PC-3 (cell line): Measurements from ENCODE around the gene NLGN3. TPM values are rescaled to one million over a fixed set of nuclear protein-coding genes. Genes with fewer than 3 reads are reported as not detected.

Source experiments
- ATAC-seq: fragments of 200-7000 bp; cut with Tn5 transposase; 2 replicates; pipeline ENCODE4 v1.9.1; 2020; ENCODE audit warnings: mild to moderate bottlenecking, moderate library complexity
- BruUV-seq: library from RNA; stranded (reverse); fragments of 400-500 nt; replicated peaks from 2 replicates; lab custom pipeline; 2021; lab: Mats Ljungman, UMichigan
- CTCF ChIA-PET: fragments of 300-600 bp; sonication (Branson Sonifier 250); formaldehyde crosslinking; loops from one replicate; lab custom pipeline; 2022; ENCODE audit warnings: antibody characterized with exemption; lab: Charles Lee
- POLR2A ChIA-PET: fragments of 300-600 bp; sonication (Branson Sonifier 250); formaldehyde crosslinking; loops from one replicate; lab custom pipeline; 2022; ENCODE audit warnings: antibody characterized with exemption; ENCODE audit not compliant: unreplicated experiment; lab: Charles Lee
- DNase-seq: peaks from one replicate; pipeline ENCODE4 v3.0.0-alpha.2; 2015
- H2AFZ ChIP-seq: fragments of 300-600 bp; sonication (generic); 2 replicates; pipeline ENCODE4 v1.6.0; 2016; ENCODE audit warnings: antibody characterized with exemption, low read length
- H3F3A ChIP-seq: fragments of 300-600 bp; sonication (generic); one replicate; pipeline ENCODE4 v1.6.0; 2017; ENCODE audit warnings: antibody characterized with exemption, low read length, control low read depth, mild to moderate bottlenecking; ENCODE audit not compliant: unreplicated experiment
- H3K27ac ChIP-seq: fragments of 300-600 bp; sonication (generic); 2 replicates; pipeline ENCODE4 v1.5.1; 2016; ENCODE audit warnings: mild to moderate bottlenecking, low read length
- H3K27me3 ChIP-seq: fragments of 300-600 bp; sonication (generic); 2 replicates; pipeline ENCODE4 v1.6.1; 2016; ENCODE audit warnings: low read length, mixed read lengths
- H3K36me3 ChIP-seq: fragments of 300-600 bp; sonication (generic); 2 replicates; pipeline ENCODE4 v1.6.1; 2016; ENCODE audit warnings: low read depth, mixed run types, low read length, mixed read lengths
- H3K4me1 ChIP-seq: fragments of 300-600 bp; sonication (generic); 2 replicates; pipeline ENCODE4 v1.5.1; 2016; ENCODE audit warnings: low read length; ENCODE audit not compliant: insufficient read depth
- H3K4me2 ChIP-seq: fragments of 300-600 bp; sonication (generic); 2 replicates; pipeline ENCODE4 v1.6.0; 2016; ENCODE audit warnings: low read length
- H3K4me3 ChIP-seq: fragments of 300-600 bp; sonication (generic); 2 replicates; pipeline ENCODE4 v1.5.1; 2016; ENCODE audit warnings: mild to moderate bottlenecking, low read length, mixed read lengths
- H3K79me2 ChIP-seq: fragments of 300-600 bp; sonication (generic); 2 replicates; pipeline ENCODE4 v1.6.1; 2017; ENCODE audit warnings: low read length, mixed read lengths
- H3K9ac ChIP-seq: fragments of 300-600 bp; sonication (generic); 2 replicates; pipeline ENCODE4 v1.6.0; 2016; ENCODE audit warnings: mild to moderate bottlenecking, low read length
- H3K9me2 ChIP-seq: fragments of 300-600 bp; sonication (generic); replicated peaks from 2 replicates; pipeline ENCODE4 v1.6.1; 2016; ENCODE audit warnings: mixed run types, low read length, mixed read lengths
- H3K9me3 ChIP-seq: fragments of 300-600 bp; sonication (generic); 2 replicates; pipeline ENCODE4 v1.6.1; 2016; ENCODE audit warnings: low read length, mixed read lengths
- H4K20me1 ChIP-seq: fragments of 300-600 bp; sonication (generic); 2 replicates; pipeline ENCODE4 v1.6.1; 2016; ENCODE audit warnings: low read length, mixed read lengths
- CTCF ChIP-seq: fragments of 300-600 bp; sonication (generic); conservative IDR thresholded peaks from 2 replicates; pipeline ENCODE4 v1.5.1; 2017; ENCODE audit warnings: antibody characterized with exemption, low read depth, mild to moderate bottlenecking, low read length
- EZH2 ChIP-seq: fragments of 300-600 bp; sonication (generic); IDR thresholded peaks from one replicate; pipeline ENCODE4 v1.6.1; 2017; ENCODE audit warnings: antibody characterized with exemption, mild to moderate bottlenecking, low read length; ENCODE audit not compliant: unreplicated experiment
- EZH2phosphoT487 ChIP-seq: fragments of 300-600 bp; sonication (generic); IDR thresholded peaks from 2 replicates; pipeline ENCODE4 v1.6.1; 2018; ENCODE audit warnings: mild to moderate bottlenecking, antibody characterized with exemption, low read length, borderline replicate concordance
- intact Hi-C: fragments of 100-400 bp; cut with micrococcal nuclease; formaldehyde crosslinking; loops from 2 replicates; pipeline ENCODE4 v1.9.0; 2023
- total RNA-seq: library from RNA; depleted of rRNA; stranded (reverse); fragments of >200 nt; gene quantifications from 2 replicates; pipeline ENCODE4 v1.2.3, GENCODE V29; 2014

Gene NLGN3
- total RNA-seq, 1 experiment from 2014 or later = 0.29 TPM

GRCh38 chrX:71181910-71182799, 37.5 kb downstream of the NLGN3 start:
- ChIA-PET POLR2A (interaction anchor here (1.3 to 2.3 kb wide), 2 partner anchors 101 to 184 kb away, joined by 6 to 14 read pairs; partner anchors contain the start of genes NONO and TAF1), CTCF (interaction anchor here (0.6 kb wide), 1 partner anchor 190 kb away, joined by 3 read pairs; no protein-coding TSS in a partner anchor)
- Histone ChIP-seq H3K27ac (peak overlapping the region; percentile 68), H3K9ac (peak overlapping the region; percentile 93), H3K27me3 (no peaks in the 10 kb centered on the region), H3K9me2 (no peaks in the 10 kb centered on the region), H3F3A (no peaks in the 10 kb centered on the region), H3K4me2 (peak overlapping the region; percentile 96), H3K4me3 (peak overlapping the region; percentile 69), H3K36me3 (no peaks in the 10 kb centered on the region), H3K9me3 (no peaks in the 10 kb centered on the region), H3K79me2 (no peaks in the 10 kb centered on the region), H2AFZ (peak overlapping the region; percentile 80), H3K4me1 (peaks cover 11% of the 10 kb centered on the region), H4K20me1 (no peaks in the 10 kb centered on the region)
- DNase-seq (peak; percentile 97), ATAC-seq (peak; percentile 95)
- BruUV-seq = TSS peak; percentile 78
- TF ChIP-seq CTCF = no peak
- TF ChIP-seq EZH2phosphoT487 = no peak
- no peak for TF ChIP-seq EZH2
- intact Hi-C loops = loop anchor here (10.0 kb wide), 1 partner anchor 103 kb away; the partner anchor contains the start of gene NONO

- Histone ChIP-seq H3F3A (no peaks in the 10 kb centered on the region), H3K4me2 (no peak overlapping the region), H3K79me2 (no peaks in the 10 kb centered on the region), H3K9ac (no peak overlapping the region), H3K4me1 (peaks cover 11% of the 10 kb centered on the region), H3K4me3 (no peak overlapping the region), H2AFZ (no peak overlapping the region), H3K9me3 (no peaks in the 10 kb centered on the region), H3K36me3 (no peaks in the 10 kb centered on the region), H3K9me2 (no peaks in the 10 kb centered on the region), H3K27me3 (no peaks in the 10 kb centered on the region), H4K20me1 (no peaks in the 10 kb centered on the region), H3K27ac (no peak overlapping the region)
- CTCF ChIA-PET = interaction anchor here (0.6 kb wide), 1 partner anchor 189 kb away, joined by 3 read pairs; no protein-coding TSS in a partner anchor
- TF ChIP-seq EZH2 (no peak), EZH2phosphoT487 (no peak), CTCF (no peak)
- POLR2A ChIA-PET = interaction anchor here (2.3 kb wide), 1 partner anchor 183 kb away, joined by 14 read pairs; the partner anchor contains the start of gene TAF1
- intact Hi-C loops = loop anchor here (10.0 kb wide), 1 partner anchor 102 kb away; the partner anchor contains the start of gene NONO
- DNase-seq = no peak
- no peak for ATAC-seq
- no TSS peak for BruUV-seq
Measured at GRCh38 chrX:71182871-71183270, 38.2 kb downstream of the NLGN3 start.
